HG03457 (cell line): Measurements from ENCODE around the gene ARHGEF37.

Source experiments
- ATAC-seq: cut with Tn5 transposase; IDR thresholded peaks from one replicate; pipeline ENCODE4 v1.9.1; 2021; ENCODE audit warnings: moderate number of reproducible peaks; ENCODE audit not compliant: unreplicated experiment

ARHGEF37 gene

DNA sequence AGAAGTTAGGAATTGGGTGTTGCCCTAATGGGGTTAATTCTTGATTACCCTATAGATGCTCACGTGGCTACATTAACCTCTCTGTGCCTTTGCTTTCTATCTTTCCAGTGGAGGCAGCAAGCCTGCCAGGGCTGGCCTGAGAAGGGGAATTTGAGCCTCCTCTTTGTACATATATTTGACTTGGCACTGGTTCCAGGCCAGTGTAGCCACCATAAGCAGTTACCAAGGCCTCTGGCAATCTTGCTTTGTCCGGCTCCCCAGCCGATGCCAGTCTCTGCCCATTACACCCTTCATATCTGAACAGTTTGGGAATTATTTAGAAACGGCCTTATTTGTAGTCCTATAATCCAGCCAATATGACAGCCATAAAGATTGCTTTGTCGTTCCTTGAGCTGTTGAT, 90.2 kb downstream of the ARHGEF37 start:
- no peak for ATAC-seq

DNA sequence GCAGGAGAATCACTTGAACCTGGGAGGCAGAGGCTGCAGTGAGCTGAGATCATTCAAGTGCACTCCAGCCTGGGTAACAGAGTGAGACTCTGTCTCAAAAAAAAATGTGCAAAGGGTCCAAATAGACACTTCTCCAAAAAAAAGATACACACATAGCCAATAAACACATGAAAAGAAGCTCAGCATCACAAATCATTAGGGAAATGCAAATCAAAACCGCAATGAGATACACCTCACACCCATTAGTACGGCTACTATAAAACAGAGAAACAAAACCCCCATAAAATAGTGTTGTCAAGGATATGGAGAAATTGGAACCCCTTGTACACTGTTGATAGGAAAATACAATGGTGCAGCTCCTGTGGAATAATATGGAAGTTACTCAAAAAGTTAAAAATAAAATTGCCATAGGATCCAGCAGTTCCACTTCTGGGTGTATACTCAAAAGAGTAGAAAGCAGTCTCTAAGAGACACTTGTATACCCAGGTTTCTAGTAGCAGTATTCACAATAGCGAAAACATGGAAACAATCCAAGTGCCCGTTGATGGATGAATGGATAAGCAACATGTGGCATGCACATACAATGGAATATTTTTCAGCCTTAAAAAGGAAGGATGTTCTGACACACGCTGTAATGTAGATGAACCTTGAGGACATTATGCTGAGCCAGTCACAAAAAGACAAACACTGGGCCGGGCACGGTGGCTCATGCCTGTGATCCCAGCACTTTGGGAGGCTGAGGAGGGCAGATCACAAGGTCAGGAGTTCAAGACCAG, 91.6 kb downstream of the ARHGEF37 start:
- no peak for ATAC-seq

DNA sequence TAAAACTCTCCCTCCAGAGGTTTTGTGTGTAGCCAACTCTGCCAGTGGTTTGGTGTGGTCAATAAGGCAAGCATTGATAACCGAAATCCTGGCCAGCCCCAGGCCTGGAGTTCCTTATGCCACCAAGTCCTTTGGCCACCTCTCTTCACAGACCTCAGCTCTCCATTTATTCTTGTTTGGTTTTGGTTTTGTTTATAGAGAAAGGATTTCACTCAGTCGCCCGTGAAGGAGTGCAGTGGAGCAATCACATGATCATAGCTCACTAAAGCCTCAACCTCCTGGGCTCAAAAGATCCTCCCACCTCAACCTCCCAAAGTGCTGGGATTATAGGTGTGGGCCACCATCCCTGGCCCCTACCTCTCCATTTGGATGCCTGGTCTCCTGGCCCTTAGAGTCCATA, 93.4 kb downstream of the ARHGEF37 start:
- ATAC-seq, result no peak

DNA sequence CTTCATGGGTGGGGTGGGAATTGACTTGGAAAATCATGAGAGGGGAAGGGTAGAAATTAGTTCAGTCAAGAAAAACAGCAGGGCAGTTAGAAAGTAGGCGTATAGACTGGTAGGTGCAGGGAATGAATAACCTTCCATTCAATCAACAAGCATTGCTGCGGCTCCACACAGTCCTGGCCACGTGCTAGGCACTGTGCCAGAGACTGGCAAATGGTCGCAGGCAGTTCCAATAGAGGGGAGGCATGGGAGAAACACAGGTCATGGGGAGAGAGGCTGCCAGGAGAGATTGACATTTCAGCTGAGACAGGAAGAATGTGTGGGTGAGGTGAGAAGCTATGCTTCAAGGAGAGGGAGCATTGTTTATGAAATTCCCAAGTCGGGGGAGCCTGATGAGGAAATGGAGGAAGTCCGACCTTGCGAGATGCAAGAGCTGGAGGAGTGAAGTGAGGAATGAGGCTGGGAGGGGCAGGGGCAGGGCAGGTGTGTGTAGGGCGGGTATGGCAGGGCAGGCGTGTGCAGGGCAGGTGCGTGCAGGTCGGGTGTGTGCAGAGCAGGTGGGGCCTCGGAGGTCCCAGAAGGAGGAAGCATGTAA, 94.4 kb downstream of the ARHGEF37 start:
- ATAC-seq, result no peak

DNA sequence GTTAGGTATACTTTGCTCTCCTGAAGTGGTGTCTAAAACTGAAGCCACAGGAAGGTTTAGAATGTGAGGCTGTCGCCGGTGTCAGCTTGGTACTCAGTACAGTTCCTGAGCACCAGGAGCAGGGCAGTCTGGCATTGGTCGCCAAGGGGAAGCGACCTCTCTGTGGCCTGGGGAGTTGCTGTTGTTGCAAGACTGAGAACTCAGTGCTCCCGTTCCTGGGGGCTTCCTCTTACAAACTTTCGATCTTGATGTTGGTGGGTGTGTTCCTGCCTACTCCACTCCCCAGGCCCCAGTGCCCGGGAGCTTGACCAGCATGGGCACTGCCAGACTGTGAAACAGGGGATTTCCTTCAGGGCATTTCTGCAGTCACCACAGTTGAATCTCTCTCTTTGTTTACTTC, 96.4 kb downstream of the ARHGEF37 start:
- ATAC-seq, result no peak

DNA sequence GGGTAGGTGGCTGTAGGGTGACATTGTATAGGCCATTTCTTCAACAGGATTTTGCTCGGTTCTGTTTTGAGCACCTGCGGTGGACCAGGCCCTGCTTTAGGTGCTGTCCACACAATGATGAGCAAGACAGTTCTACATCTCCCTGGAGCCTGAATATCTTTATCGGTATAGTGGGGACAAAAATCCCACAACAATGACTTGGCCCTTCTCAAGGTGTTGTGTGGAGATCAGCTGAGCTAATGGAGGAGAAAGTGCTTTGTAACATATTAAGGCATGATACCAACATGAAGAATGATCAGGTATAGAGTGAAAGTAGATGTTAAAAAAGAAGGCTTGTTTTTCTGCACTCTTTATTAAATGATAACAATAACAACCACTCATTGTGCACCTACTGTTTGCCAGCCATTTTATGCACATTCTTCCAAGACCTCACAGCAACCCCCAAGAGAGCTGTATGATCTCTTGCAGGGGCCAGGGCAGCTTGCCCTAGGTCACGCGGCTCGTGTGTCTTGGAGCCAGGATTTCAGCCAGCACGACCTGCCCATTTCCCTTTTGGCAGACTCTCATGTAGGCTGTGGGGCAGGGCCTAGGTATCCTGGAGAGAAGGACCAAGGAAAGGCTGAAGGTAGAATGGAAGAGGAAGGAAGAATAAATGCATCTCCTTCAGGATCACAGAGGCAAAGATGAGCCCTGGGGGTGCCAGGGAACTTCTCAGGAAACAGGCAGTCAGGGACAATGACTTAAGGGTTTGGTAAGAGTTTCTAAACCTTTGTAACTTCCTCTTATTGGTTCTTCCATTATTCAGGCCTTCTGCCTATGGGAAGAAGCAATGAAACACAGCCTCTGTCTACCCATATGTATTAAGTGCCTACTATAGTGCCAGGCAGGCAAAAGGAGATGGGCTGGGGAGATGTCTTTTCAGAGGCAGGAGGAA, 98.8 kb downstream of the ARHGEF37 start:
- peak; percentile 32 for ATAC-seq

DNA sequence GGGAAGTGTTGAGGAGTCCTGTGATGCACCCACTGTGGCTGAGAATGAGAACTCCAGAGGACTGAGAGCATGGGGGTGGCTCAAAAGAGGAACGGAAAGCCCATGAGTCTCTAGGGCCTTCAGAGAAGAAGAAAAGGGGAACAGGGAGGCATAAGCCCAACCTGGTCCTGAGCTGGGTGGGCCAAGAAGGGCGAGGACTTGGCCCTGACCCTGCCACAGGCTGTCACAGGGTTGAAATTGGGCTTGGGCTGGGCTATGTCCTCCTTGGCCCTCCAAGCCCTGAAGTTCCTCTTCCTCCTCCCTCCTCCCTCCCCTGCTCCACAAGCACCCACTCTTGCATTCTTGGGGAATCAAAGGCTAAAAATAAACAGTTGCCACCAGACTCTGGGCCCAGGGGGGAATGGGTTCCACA, 99.5 kb downstream of the ARHGEF37 start:
- peak; percentile 99 for ATAC-seq

DNA sequence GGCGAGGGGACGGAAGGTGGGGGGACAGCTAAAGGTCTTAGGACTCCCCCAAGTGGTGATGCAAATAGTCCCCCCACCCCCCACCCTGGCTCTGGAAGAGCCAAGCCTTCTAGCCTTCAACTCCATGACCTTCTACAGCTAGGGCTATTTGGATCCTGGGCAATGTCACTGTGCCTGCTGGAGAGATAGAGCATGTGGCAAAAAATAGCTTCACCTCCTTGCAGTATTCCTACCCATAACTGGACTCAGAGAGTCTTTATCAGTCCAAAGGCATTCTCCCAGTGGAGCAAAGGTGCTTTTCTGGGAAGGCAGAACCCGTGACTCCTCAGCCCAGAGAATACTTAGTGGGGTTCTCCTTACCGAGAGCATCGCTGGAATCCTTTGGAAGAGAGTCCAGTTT, 100.0 kb downstream of the ARHGEF37 start:
- no peak for ATAC-seq

DNA sequence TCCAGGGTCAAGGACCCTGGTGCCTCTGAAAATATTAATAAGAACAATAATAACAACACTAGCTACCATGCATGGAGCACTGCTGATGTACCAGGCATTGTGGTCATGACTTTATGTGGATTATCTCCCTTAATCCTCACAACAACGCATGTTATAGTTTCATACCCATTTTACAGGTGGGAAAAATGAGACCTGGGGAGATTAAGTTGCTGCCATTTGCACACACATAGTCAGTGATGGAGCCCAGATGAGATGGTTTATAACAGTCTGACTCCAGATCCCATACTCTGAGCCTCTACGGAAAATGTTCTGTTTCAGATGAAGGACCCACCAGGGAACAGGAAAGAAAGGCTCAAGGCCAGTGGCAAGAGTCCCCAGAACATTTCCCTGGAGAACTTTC, 100.6 kb downstream of the ARHGEF37 start:
- no peak for ATAC-seq

DNA sequence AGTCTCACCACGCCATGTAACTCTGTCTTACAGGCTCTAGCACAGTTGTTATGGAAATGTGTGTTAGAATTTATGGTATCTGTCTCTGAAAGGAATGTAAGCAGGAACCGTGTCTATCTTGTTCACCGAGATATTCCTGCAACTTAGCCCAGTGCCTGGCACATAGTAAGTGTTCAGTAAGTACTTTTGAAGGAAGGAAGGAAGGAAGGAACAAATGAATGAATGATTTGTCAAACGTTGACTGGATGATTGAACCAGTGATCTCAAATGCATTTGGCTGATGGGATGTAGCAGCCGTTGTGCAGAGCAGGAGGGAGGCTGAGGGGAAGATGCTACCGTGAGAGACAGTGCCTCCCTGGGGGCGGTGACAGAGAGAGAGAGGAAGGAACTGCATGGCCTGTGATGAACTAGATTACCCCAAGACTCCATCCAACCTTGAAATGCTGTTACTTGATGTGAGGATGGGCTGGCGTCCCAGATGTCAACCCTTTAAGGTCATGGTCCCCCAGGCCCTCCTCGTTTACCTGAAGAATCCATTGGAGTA, 101.3 kb downstream of the ARHGEF37 start:
- ATAC-seq, result no peak

DNA sequence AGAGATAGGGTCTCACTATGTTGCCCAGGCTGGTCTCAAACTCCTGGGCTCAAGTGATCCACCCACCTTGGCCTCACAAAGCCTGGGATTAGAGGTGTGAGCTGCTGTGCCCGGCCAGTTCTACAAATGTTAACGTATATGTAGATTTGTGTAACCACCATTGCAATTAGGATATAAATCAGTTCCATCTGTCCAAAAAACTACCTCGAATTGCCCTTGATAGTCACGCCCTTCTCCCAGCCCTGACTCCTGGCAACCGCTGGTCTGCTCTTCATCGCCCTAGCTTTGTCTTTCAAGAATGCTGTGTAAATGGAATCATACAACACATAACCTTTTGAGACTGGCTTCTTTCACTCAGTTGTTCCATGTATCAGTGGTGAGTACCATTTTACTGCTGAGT, 102.7 kb downstream of the ARHGEF37 start:
- ATAC-seq, result no peak

DNA sequence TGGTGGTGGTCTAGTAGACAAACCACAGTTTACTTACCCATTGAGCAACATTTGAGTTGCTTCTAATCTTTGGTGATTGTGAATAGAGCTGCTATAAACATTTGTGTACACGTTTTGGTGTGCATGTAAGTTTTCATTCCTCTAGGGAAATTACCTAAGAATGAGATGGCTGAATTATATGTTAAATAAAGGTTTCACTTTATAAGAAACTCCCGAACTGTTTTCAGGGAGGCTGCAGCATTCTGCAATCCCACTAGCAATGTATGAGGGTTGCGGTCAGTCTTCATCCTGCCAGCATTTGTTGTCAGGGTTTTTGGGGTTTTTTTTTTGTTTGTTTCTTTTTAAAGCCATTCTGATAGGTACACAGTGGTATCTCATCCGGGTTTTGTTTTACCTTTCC, 103.1 kb downstream of the ARHGEF37 start:
- no peak for ATAC-seq
